ENCODE measurements around the gene GPR35.
"Not testable (repeated sequence)": the region's sequence is repeated elsewhere in the genome, so short reads cannot be mapped to it uniquely, and the experiment has no call there.

The GPR35 gene

DNA sequence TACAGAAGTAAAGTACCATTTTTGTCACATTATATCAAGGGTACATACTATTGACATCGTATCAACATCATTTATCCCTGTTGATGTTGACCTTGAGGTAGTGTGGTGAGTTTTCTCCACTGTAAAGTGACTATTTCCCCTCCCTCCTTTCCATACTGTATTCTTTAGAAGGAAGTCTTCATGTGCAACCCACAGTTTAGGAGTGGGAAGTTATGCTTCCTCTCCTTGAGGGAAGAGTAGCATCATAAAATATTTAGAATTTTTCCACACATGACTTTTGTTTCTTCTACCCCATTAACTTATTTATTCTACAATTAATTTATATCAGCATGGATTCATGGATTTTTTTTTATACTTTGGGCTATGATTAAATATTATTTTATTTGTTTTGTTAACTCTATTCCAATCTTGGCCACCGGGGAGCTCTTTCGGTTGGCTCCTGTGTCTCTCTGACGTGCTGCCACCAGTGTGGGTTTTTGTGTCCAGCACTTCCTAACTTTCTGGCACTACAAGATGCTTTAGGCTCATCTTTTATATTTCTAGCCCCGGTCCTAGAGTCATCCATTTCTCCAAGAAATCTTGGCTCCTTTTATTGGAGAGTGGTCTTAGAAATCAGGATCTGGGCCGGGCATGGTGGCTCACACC is 38.4 kb downstream of the GPR35 start:
- FAIRE-seq = no peak

DNA sequence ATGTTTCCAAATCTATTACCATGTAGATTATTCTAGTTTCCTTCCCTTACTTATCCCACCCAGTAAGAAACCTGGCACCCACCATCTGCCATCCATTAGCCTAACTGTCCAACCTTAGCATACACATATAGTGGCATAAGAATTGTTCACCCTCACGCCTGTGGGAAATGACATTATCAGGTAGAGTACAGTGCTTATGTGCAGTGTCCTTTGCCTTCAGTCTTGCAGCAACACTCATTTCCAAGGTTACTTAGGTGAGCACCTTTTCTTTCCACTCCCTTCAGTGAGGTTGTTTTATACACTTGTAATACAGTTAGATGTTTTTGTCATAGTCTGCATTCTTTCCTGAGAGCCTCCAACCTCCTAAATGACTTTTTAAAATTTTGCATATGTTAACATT is 39.3 kb downstream of the GPR35 start:
- no peak for FAIRE-seq

DNA sequence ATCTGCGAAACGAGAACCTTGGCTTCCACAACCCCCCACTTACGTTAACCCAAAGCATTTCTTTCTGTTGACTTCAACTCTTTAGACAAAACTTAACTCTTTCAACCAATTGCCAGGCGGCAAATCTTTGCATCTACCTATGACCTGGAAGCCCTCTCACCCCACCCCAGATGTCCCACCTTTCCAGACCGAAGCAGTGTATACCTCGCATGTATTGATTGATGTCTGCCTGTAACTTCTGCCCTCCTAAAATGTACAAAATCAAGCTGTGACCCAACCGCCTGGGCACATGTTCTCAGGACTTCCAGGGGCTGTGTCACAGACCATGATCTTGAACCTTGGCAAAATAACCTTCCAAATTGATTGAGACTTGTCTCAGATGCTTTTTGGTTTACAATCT is 45.1 kb downstream of the GPR35 start:
- FAIRE-seq = no peak

DNA sequence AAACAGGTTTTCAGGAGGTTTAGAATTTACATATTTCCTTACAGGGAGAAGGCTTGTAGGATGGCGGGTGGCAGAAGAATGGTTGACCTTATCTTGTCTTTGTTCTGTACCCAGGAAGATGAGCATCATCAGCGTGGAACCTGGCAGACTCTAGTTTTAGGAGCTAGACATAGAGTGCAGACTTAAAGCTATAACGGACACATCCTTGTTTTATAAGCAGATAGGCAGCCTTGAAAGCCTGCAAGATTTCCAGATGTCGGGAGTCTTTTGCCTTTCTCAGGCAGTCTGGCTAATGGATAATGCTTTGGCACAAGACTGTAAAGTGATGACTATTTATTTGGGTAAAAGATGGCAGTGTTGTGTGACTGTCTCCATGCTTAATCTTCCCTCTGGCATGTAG is 45.7 kb downstream of the GPR35 start:
- FAIRE-seq = no peak

DNA sequence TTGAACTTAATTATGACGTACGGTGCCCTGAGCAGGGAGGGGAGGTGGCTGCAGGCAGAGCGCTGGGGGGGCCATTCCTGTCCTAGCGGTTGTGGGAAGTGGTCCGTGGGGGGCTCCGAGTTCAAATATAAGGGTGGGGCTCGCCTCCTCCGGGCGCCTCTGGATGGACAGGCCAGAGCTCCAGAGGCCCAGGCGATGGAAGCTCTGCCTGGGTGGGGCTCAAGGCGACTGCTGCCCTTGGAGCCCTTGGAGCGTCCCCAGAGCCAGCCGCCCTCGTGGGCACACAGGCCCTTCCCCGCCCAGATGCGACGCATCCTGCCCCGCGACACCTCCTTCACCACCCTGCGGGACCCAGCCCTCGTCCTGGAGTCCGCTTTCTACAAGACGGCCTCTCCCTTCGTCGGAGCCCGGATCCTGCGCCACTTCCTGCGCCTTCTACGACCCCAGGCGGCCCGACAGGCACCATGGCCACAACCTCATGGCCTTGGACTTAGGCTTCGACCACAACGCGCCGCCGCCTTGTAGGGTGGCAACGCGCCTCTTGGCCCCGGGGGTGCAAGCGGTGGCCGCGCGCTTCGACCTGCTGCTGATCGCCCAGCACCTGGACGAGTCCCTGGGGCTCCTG is 46.9 kb downstream of the GPR35 start:
- FAIRE-seq = no peak

DNA sequence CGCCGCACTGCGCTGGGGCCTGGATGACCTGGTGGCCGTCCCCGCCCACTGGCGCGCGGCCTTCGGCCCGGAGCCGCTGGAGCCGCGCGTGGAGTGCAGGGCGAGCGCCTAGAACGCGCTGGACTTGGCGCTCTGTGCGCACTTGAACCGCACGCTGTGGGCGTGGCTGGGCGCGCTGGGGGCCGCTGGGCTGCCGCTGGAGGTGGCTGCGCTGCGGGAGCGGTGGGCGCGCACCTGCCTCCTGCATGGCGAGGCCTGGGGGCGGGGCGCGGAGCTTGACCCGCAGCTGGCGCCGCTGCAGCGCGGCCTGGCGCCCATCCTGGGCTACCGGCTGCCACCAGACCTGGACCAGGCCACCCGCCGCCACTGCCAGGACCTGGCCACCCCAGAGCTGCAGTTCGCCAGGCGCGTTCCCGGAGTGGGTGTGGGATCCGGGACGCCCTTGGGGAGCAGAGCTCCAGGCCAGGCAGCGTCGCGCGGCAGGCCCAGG is 47.5 kb downstream of the GPR35 start:
- no peak for FAIRE-seq

DNA sequence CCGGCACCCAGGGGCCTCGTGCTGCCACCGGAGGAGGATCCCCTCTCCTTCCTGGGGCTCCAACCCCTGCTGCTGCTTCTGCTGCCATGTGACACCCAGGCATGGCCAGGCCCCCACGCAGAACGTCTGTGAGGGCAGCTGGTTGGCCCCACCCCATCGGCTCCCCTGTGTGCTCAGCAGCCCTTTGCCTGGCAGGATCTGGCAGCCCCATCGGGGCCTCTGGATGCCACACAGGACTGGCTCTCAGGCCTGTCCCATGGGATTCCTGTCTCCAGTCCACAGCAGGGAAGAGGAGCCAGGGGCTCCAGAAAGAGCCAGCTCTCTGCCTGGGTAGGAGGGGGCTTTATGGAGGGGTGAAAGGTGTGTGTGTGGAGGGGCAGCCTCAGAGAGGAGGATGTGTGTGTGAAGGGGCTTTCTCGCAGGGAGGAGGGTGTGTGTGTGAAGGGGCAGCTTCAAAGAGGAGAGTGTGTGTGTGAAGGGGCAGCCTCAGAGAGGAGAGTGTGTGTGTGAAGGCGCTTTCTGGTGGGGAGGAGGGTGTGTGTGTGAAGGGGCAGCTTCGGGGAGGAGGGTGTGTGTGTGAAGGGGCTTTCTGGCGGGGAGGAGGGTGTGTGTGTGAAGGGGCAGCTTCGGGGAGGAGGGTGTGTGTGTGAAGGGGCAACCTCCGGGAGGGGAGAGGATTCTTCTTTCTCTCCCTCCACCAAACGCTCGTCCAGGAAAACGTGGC is 49.3 kb downstream of the GPR35 start:
- FAIRE-seq = not testable (repeated sequence)

DNA sequence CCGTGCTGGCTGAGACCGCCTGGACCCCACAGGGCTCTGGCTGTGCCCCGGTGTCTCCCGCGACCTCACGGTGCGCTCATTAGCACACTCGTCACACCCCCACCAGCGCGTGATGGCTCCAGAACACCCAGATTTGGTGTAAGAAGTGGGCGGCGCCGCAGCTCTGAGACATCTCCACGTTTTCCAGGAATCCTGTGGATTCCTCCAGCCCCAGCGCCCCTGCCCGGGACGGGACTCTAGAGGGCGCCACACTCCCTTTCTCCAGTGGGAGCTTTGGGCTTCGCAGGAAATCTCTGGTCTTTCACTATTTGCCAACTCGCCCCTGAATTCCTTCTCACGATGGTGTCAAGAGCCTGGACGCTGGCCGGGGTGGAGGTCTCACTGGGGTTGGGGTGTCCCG is 50.1 kb downstream of the GPR35 start:
- not testable (repeated sequence) for FAIRE-seq

DNA sequence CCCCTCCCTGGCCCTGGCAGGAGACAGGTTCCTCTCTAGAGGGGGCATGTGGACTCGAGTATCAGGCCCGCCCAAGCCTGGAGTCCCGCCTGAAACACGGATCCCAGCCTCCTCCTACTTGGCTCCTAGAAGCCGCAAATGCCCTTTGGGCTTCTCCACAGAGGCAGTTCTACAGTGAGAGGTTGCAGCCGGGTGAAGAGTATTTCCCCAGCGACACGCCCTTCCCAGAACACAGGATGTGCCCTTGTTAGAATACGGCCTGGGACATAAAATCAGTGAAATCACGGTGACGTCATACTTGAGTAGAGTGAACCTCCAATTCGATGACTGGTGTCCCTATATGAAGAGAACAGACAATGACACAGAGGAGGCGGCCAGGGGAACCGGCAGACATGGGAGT is 52.8 kb downstream of the GPR35 start:
- FAIRE-seq = not testable (repeated sequence)

DNA sequence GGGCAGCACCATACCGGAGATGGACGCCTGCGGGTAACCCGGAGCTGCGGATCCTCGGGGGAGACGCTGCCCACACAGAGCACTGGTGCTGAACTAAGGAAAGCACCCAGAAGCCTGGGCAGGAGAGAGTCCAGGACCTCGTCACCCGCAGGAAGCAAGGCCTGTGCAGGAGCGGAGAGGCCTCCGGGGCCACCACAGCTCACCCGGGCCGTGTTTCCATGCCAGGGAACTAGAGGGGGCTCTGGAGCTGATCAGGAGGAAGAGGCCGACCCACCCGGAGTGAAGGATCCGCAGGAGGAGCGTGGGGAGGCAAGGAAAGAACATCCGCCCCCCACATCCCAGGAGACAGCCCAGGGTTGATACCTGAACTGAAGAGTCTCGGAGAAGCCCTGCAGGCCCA is 53.6 kb downstream of the GPR35 start:
- not testable (repeated sequence) for FAIRE-seq

DNA sequence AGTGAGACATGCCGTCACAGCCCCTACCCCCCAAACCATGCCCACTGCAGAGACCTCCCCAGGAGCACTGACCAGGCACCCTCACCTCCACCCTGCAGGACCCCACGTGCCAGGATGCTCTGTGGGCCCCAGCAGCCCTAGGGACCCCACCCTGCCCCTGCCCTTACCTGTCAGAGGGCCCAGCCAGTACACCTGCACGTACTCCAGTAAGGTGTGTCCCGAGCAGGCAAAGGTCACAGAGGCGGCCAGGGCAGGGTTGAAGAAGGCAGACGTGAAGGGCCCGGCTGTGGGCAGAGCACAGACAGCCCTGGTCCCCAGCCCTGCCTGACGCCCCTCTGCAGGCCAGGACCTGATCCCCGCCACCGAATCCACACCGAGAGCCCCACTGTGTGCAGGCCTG is 54.9 kb downstream of the GPR35 start:
- FAIRE-seq = not testable (repeated sequence)
